Measurements from ENCODE around the gene ERMARD. TPM values are rescaled to one million over a fixed set of nuclear protein-coding genes. Genes with fewer than 3 reads are reported as not detected.

Gene ERMARD
- total RNA-seq, 1 donor, result 18.3 TPM

DNA sequence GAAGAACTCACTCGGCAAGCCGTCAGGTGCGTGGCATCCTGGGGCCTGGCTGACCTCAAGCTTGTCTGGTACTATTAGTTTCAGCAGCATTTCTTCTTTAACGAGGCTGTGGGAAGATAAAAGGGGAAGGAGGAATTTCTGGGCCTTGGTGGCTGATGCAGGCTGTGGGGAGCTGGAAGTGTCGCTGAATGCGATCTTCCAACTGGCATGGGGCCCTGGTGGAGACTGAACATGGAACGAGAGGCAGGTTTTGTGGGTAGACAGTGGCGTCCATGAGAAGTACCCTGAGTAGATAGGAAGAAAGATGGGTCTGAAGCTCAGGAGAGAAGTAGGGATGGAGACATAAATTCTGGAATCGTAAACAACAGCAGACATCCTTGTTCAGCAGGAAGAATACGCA is 23.9 kb downstream of the ERMARD start:
- TF ChIP-seq, protein P1, sequence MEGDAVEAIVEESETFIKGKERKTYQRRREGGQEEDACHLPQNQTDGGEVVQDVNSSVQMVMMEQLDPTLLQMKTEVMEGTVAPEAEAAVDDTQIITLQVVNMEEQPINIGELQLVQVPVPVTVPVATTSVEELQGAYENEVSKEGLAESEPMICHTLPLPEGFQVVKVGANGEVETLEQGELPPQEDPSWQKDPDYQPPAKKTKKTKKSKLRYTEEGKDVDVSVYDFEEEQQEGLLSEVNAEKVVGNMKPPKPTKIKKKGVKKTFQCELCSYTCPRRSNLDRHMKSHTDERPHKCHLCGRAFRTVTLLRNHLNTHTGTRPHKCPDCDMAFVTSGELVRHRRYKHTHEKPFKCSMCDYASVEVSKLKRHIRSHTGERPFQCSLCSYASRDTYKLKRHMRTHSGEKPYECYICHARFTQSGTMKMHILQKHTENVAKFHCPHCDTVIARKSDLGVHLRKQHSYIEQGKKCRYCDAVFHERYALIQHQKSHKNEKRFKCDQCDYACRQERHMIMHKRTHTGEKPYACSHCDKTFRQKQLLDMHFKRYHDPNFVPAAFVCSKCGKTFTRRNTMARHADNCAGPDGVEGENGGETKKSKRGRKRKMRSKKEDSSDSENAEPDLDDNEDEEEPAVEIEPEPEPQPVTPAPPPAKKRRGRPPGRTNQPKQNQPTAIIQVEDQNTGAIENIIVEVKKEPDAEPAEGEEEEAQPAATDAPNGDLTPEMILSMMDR (IDR thresholded peaks at IDR 0.05; ENCODE audit: insufficient read depth, low read length), result no peak

DNA sequence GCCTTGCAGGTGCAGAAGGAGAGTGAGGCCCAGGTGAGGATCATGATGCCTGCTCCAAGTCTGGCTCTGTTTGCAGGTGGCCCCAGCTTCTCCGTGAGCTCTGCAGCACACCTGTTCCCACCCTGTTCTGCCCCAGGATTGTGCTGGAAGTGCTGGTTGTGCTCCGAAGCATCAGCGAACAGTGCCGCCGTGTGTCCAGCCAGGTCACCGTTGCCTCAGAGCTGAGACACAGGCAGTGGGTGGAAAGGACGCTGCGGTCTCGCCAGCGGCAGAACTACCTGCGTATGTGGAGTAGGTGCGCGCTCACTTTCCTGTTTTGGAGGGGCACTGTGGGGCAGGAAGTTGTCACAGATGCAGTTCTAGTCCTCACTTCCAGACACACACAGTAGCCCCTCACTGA is 25.0 kb downstream of the ERMARD start:
- TF ChIP-seq, protein P1 (IDR thresholded peaks at IDR 0.05; ENCODE audit: insufficient read depth, low read length), result no peak
- H3K4me3 ChIP-seq (ENCODE audit: low read depth, low read length), result no peak overlapping the region

More for the DNA sequence above, 23.9 kb downstream of the ERMARD start:
- no peak for DNase-seq (ENCODE audit: low read depth)
- H3K4me3 ChIP-seq (ENCODE audit: low read depth, low read length), result no peak overlapping the region

DNA sequence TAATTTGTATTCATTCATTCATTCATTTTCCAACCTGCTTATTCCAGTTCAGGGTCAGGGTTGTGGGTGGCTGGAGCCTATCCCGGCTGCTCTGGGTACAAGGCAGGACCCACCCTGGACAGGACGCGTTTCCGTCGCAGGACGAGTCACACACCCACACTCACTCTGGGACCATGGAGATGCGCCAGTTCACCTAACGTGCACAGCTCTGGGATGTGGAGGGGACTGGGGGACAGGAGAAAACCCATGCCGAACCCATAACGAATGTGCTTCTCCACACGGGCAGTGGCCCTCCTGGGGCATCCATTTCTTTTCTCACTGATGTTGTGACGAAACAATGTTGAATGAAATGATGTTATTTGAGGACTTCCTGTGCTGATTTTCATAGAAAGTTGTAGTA is 26.5 kb downstream of the ERMARD start:
- no peak for DNase-seq (ENCODE audit: low read depth)
- TF ChIP-seq, protein P1 (IDR thresholded peaks at IDR 0.05; ENCODE audit: insufficient read depth, low read length), result no peak
- H3K4me3 ChIP-seq (ENCODE audit: low read depth, low read length), result no peak overlapping the region

More for the DNA sequence above, 25.0 kb downstream of the ERMARD start:
- DNase-seq (ENCODE audit: low read depth), result no peak

DNA sequence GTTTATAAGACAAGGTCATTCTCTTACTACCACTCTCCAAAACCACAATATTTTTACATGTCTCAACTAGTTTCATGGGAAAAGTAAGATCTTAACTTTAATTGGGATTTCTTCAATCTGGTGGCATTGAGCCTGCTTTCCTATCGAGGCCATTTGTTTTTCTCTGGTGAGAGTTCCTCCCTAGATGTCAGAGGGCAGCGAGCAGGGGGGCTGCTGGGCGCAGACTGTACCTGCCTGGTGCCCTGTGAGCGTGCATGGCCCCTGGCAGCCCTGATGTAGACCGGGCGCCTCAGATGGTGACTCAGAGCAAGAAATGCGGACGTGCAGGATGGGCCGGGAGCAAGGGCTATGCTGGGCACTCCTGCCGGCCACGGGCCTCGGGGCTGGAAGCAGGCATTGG is 27.2 kb downstream of the ERMARD start:
- TF ChIP-seq, protein P1 (IDR thresholded peaks at IDR 0.05; ENCODE audit: insufficient read depth, low read length), result no peak
- DNase-seq (ENCODE audit: low read depth), result no peak
- no peak overlapping the region for H3K4me3 ChIP-seq (ENCODE audit: low read depth, low read length)

DNA sequence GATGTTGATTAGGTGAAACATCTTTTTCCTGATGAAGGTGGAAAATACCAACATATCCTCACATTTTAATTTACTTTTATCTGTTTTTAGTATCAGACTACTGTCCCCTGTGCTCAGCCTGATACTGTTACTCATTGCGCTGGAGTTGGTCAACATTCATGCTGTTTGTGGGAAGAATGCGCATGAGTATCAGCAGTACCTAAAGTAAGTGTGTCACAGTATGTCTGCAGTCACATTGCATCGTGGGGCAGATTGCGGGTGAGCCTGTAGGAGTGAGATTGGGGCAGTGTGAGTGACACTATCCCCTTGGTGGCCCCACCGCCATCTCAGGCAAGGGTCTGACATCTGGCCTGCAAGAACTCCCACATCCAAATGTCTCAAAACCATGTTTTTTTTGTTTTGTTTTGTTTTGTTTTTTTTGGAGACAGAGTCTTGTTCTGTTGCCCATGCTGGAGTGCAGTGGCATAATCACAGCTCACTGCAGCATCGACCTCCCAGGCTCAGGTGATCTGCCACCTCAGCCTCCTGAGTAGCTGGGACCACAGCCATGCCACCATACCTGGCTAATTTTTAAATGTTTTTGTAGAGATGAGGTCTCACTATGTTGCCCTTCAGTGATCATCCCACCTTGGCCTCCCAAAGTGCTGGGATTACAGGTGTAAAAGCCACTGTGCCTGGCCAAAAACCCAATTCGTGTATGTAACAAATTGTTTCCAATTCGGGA is 27.8 kb downstream of the ERMARD start:
- no peak for DNase-seq (ENCODE audit: low read depth)
- no peak overlapping the region for H3K4me3 ChIP-seq (ENCODE audit: low read depth, low read length)
- TF ChIP-seq, protein P1 (IDR thresholded peaks at IDR 0.05; ENCODE audit: insufficient read depth, low read length), result no peak

DNA sequence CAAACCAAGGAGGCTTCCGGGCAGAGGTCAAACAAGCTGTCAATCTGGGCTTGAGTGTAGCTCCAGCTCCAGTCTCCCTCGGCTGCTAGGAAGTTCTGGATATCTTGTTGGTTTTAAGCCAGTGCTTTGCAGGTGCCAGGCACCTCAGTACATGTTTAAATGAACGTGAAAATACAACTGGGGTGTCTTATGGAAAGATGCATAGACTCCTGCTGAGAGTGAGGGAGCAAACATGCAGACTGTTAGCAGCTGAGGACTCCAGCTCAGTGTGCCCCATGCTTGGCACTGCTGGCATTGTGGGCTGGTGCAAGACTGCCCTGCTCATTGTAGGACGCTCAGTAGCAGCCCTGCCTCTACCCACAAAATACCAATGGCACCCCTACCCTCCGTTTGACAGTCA is 28.5 kb downstream of the ERMARD start:
- TF ChIP-seq, protein P1 (IDR thresholded peaks at IDR 0.05; ENCODE audit: insufficient read depth, low read length), result no peak
- no peak overlapping the region for H3K4me3 ChIP-seq (ENCODE audit: low read depth, low read length)
- no peak for DNase-seq (ENCODE audit: low read depth)

Measured in fibroblast of the aortic adventitia (primary cell).